Measurements from ENCODE around the gene ANKDD1A.

DNA sequence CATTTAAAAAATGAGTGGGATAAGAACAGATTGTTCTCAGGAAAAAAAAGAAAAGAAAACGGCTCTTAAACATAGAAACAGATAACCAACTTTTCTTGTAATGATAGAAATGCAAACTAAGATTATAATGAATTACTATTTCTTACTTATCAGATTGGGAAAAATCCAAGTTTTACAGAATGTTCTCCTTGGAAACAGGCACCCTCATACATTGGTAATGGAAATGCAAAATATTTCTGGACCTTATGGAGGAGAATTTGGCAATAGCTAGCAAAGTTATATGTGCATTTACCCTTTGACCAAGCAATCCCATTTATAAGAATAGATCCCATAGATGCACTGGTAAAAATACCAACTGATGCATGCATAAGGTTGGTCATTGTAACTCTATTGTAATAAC, 3.7 kb upstream of the ANKDD1A start:
- TF ChIP-seq, protein P1, sequence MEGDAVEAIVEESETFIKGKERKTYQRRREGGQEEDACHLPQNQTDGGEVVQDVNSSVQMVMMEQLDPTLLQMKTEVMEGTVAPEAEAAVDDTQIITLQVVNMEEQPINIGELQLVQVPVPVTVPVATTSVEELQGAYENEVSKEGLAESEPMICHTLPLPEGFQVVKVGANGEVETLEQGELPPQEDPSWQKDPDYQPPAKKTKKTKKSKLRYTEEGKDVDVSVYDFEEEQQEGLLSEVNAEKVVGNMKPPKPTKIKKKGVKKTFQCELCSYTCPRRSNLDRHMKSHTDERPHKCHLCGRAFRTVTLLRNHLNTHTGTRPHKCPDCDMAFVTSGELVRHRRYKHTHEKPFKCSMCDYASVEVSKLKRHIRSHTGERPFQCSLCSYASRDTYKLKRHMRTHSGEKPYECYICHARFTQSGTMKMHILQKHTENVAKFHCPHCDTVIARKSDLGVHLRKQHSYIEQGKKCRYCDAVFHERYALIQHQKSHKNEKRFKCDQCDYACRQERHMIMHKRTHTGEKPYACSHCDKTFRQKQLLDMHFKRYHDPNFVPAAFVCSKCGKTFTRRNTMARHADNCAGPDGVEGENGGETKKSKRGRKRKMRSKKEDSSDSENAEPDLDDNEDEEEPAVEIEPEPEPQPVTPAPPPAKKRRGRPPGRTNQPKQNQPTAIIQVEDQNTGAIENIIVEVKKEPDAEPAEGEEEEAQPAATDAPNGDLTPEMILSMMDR (IDR thresholded peaks at IDR 0.05; ENCODE audit: insufficient read depth, low read length, poor library complexity, severe bottlenecking), result no peak
- no peak for TF ChIP-seq EZH2phosphoT487 (conservative IDR thresholded peaks at IDR 0.05; ENCODE audit: low read length)
